GM18517 (cell line): Measurements from ENCODE around the gene TSPAN5.

ENCODE experiments used
- ATAC-seq: cut with Tn5 transposase; IDR thresholded peaks from one replicate; pipeline ENCODE4 v1.9.1; 2021; ENCODE audit warnings: mild to moderate bottlenecking, moderate library complexity; ENCODE audit not compliant: unreplicated experiment

TSPAN5 gene

GRCh38 chr4:98601708-98602107, 56.7 kb downstream of the TSPAN5 start:
- ATAC-seq = peak; percentile 64

DNA sequence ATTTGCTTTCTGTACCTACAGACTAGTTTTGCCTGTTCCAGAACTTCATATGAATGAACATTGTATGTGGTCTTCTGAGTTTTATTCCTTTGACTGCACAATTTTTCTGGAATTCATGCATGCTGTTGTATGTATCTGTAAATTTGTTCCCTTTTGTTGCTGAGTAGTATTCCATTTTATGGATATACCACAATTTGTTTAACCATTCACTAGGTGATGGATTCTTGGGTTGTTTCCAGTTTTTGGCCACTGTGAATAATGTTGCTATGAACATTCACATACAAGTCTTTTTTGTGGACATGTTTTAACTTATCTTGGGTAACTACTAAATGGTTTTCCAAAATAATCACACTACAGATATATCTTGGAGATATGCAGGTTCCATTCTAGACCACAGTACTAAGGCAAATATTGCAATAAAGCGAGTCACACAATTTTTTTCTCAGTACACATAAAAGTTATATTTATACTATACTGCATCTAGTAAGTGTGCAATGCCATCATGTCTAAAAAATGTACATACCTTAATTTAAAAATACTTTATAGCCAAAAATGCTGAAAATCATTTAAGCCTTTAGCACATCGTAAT, 58.7 kb downstream of the TSPAN5 start:
- no peak for ATAC-seq

GRCh38 chr4:98586962-98587354, 71.5 kb downstream of the TSPAN5 start:
- no peak for ATAC-seq

GRCh38 chr4:98586291-98586961, 72.0 kb downstream of the TSPAN5 start:
- no peak for ATAC-seq

DNA sequence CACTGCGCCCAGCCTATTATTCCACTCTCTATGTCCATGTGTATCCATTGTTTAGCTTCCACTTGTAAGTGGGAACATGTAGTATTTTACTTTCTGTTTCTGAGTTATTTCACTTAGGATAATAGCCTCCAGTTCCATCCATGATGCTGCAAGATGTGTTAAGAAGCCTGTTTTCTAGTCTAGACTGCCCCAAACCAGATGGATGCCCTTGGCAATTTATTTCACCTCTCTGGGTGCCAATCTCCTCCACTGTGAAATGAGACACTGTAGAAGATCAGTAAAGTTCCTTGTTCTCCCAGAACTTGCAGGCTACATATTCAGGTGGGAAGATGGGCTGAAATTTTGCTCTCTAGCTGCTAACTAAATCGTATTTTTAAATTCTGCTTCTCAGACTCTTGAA, 72.8 kb downstream of the TSPAN5 start:
- no peak for ATAC-seq

DNA sequence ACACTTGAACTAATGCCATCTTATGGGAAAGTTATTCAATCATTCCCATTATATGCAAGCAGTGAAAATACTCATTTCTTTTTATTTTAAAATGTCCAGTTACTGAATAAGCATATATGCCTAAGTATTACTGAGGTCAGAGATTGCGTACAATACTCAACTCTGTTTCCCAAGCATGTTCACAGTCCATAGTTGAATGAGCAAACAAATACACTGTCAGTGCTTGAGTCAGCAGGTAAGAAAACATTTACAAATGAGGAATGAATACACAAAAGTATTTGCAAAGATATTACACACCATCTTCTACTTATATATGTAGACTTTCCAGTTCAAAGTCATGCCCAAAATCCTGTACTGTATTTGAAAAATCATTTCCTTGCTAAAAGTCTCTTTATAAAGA, 74.1 kb downstream of the TSPAN5 start:
- no peak for ATAC-seq

- no peak for ATAC-seq
Observed at GRCh38 chr4:98583265-98583664, 75.1 kb downstream of the TSPAN5 start.

GRCh38 chr4:98581126-98581525, 77.3 kb downstream of the TSPAN5 start:
- ATAC-seq = no peak

GRCh38 chr4:98577956-98578355, 80.5 kb downstream of the TSPAN5 start:
- no peak for ATAC-seq

DNA sequence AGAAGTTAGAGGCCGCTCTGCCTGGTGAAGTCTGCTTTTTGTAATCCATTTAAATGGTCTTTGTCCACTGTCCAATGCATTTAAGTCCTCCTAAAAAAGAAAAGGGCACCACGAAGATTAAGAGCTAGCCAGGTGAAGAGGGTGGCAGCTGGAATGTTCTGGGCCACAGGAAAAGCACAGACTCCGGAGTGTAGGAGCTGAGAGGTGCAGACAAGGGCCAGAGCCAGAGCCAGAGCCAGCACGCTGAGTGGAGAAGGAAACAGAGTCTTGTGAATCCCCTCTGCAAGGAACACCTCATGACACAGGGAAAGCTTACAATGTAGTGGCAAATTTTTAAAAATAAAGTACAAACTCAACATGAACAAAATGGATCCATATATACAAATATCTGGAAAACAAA, 83.6 kb downstream of the TSPAN5 start:
- ATAC-seq = no peak

DNA sequence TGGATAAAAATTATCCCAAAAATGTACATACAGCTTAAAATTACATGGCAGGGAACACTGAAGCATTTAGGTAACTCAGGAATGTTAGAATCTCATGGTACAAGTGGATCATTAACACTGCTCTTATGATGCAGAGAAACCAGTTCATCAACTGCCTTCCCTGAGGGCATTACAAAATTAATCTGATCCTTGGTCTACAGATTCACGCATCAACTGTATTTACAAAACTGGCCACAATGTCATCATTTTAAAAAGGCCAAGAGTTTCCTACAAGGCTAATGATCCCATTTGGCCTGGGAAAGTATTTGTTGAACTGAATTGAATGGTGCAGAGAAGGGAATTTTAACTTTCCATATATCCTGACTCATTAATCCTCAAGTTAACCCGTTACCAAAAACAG, 84.6 kb downstream of the TSPAN5 start:
- ATAC-seq = no peak

- ATAC-seq = no peak
Observed at GRCh38 chr4:98572697-98573096, 85.7 kb downstream of the TSPAN5 start.

DNA sequence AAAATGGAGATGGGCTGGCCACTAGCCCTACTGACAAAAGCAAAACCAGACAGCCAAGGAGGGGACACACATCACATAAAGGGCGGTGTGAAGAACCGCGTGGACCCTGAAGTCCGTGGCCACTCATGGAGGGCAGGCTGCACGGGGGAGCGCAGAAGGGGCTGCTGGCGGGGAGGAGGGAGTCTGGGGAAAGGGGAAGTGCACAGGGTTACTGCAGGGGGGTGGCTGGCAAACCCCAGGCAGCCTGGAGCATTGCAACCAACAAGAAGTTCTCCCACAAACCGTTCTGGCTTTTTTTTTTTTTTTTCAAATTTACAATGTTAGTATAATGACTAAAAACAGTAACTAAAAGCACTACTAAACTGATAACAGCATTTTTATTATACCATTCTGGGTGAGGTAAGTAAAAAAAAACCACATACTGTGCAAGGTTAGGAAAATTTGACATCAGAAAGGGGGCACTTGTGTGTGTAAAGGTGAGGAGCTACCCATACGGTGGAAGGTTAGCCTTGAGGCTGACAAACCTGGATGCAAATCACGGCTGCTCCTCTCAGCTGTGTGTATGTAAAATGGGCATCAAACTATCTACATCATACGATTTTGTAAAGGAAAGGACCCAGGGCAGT, 87.1 kb downstream of the TSPAN5 start:
- no peak for ATAC-seq

GRCh38 chr4:98570151-98570797, 88.1 kb downstream of the TSPAN5 start:
- ATAC-seq = no peak

DNA sequence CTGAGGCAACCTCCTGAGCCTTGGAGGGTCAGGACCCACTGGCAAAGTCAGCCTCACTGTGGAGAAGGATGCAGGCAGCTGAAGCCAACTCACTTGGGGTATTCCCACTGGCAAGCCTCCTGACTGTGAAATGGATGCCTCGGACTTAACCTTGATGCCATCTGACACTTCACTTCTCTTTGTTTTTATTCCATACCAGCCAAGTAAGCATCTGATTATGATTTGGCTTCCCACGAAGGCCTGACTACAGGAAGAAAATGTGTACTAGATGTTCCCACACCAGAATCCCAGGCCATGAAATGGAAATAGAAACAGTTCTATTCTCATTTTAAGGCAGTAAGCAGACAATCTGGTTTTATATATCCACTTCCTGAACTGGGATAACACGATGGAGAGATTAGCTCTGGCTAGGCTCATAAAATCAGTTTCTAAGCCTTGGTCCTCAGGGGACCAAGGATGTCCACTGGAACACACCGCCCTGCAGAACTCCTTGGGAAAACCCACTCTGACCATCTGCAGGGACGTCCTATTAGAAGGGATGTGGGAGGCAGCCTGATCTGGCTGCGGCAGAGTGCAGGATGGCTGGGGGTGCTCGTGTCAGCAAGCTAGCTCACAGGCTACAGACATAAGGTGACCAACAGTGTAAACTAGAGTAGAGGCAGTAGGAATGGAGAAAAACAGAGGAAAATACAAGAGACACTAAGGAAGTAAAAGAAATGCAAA, 89.3 kb downstream of the TSPAN5 start:
- ATAC-seq = no peak

GRCh38 chr4:98567611-98568010, 90.8 kb downstream of the TSPAN5 start:
- no peak for ATAC-seq

GRCh38 chr4:98566361-98567008, 91.9 kb downstream of the TSPAN5 start:
- no peak for ATAC-seq

DNA sequence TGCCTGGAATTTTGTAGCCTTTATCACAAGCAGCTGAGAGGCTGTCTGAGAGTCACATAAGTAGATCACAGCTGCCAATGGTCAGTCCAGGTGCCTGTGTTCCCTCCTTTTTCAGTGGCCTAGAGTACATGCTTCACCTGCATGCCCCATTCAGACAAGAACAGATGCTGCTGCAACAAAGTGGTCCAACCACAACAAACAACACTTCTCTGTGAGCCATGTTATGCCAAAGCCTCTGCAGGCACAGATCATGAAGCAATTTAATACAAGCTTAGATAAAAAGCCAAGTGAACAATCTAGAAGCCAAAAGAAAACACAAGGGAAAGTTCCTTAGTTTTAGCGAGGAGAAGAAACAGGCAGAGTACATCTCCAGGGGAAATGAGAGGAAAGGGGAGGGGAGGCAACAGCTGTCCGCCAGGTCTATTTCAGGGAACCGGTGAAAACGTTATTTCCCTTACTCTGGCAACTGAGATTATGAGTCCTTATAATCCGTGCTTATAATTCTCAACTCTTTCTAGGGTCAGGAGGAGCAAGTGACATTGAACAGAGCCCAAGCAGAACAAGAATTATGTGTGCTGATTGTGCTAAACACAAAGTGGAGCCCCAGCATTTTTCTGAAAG, 92.6 kb downstream of the TSPAN5 start:
- no peak for ATAC-seq

DNA sequence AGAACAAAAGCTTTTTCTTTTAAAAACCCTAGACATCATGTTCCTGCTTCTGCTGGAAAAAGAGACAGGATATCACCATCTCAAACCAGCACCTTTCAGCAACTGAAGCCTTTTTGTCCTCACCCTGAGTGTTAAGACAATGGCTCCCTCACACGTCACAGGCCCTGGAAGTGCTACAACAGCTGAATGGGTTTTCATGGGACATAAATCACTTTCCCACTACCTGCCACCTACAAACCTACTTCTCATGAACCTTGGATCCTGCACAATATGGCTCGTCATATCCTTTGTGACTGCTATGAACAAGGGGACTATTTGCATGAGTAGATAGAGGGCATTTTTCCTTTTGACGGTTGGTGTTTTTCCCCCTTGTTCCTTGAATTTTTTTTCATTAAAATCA, 93.6 kb downstream of the TSPAN5 start:
- ATAC-seq = no peak

DNA sequence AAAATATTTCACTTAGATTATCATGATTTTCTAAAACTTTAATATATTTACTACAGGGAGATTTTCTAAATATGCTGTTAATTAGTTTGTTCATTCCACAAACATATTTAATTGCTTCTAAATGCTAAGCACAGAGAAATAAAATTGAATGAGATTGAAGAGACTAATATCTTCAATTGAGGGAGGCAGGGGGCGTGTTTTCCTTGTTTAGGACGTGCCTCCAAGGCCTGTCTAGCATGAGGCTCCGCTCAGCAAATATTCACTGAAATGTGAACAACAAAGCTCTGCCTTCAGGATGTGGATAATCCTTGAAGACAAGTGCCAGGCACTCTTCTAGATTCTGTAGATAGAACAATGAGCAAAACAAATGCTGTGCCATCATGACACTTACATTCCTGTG, 98.1 kb downstream of the TSPAN5 start:
- ATAC-seq = no peak
